ENCODE measurements around the gene CLEC18A.
"Not testable (repeated sequence)": the region's sequence is repeated elsewhere in the genome, so short reads cannot be mapped to it uniquely, and the experiment has no call there.

CLEC18A gene

DNA sequence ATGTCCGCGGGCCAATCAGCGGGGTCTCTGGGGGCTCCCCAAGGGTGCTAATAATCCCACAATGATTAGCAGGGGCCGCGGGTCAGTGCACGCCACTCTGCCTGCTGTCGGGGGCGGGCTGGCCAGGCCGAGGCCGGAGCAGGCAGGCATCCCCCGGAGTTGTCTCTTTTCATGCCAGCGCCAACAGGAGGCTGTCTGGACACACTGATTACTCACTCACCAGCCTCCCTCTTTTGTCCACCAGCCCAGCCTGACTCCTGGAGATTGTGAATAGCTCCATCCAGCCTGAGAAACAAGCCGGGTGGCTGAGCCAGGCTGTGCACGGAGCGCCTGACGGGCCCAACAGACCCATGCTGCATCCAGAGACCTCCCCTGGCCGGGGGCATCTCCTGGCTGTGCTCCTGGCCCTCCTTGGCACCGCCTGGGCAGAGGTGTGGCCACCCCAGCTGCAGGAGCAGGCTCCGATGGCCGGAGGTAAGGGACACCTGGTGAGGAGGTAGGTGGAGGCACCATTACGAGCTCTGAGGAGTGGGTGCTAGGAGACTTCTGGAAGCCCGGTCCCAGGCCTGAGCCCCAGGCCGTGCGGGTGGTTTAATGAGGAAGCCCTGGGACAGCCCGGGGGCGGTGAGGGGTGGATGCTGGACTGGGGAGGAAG lies at the start of gene CLEC18A:
TSS of gene CLEC18A (plus strand) at position 318 of the 655 bp plus-strand sequence. CDS start at position 351, 33 bp downstream.
- not testable (repeated sequence) for DNase-seq

DNA sequence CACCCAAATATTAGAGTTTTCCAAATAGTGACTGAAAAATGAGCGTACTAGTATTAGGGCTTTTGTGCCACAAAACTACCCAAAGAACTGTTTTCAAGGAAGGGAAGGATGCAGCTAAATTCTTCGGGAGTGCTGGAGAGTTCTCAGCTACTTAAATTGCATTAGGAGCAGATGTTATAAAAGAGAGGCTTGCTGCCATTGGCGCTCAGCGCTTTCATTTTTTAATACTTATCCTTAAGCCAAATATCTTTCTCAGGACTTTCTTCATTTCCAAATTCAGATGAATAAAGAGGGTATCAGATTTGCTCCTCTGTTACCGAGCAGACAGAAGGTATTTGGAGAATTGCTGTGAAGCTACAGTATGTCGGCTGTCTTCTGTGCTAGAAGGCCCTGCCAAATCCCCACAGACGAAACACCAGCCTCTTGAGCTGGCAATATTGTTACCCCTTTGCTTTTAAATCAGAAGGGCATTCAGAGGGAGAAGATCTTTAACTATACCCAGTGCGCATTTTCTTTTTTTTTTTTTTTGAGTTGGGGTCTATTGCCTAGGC lies 47.2 kb upstream of the CLEC18A start:
- DNase-seq: no peak

DNA sequence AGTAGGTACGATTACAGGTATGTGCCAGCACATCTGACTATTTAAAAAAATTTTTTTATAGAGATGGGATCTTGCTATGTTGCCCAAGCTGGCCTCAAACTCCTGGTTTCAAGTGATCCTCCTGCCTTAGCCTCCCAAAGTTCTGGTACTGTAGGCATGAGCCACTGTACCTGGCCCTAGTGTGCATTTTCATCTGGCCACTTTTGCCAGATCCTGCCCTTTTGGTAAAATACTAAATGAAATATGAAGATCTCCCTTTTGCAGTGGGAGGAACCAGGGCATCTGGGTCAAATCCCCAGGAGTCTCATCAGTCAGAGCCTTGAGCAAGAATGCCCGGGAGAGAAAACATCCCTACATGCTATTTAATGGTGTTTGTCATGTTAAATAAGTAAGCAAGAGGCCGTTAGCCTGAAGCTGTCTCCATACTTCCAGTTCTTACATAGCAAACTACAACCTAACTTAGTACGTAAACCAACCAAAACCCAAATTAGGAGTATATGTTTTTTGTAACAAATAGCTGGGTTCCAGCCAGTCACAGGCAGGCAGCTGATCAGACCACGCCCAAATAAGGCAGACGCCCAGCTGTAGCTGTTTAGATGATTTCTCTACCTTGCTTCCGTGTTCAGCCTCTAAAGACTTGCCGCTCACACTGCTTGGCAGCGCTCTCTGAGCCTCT lies 46.5 kb upstream of the CLEC18A start:
- DNase-seq: no peak

DNA sequence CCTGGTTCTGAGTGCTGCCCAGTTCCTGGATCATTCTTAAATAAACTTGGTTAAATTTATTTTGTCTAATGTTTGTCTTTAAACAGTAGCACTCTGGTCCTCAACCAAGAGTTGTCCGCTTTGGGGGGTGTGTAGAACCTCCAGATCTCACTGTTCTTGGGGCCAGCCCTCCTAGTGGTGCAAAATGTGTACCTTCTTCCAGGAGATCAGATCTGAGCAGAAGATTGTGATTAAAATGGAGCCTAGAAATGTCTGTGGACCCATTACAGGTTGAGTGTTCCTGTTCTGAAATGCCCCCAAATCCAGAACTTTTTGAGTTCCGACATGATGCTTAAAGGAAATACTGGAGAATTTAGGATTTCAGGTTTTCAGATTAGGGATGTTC lies 46.0 kb upstream of the CLEC18A start:
- DNase-seq: no peak

DNA sequence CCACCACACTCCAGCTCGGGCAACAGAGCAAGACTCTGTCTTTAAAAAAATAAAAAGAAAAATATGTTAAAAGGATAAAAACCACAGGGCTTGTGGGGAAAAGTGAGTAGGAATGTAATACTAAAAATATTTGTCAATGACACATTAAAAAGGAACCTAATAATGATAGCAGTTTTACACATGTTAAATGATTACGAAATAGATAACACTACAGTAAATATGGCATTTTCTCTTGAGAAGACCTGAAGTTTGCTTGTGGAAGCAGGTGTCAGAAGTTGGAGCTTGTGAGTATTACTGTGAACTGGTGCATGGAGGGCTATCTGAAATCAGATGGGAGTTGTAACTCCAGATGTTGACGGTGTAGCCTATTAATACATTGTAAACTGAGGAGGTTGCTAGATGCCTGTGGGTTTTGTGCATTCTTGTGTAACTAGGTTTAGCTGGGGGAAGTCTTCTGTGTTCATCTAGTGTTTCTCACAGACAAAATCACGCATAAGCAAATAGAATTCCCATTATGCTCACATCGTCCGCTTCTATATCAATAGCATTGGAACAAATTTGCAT lies 44.2 kb upstream of the CLEC18A start:
- no peak for DNase-seq

DNA sequence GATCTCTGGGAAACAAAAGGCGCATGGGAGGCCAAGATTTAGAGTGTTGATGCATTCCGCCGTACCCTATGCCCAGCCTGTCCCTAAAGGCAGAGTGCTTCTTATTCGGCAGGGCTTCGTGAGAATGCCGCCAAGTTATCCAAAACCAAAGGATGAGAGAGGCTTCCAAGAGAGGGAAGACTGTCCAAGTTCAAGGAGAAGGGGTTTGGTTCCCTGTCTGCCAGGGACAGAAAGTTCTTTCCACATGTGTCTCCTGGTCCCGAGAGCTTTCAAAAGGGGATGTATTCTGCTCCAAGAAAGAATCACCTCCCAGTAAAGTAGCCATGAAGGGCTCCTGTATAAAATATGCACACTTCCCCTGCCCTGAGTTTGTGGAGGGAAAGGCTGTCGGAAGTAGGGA lies 42.1 kb upstream of the CLEC18A start:
- no peak for DNase-seq

DNA sequence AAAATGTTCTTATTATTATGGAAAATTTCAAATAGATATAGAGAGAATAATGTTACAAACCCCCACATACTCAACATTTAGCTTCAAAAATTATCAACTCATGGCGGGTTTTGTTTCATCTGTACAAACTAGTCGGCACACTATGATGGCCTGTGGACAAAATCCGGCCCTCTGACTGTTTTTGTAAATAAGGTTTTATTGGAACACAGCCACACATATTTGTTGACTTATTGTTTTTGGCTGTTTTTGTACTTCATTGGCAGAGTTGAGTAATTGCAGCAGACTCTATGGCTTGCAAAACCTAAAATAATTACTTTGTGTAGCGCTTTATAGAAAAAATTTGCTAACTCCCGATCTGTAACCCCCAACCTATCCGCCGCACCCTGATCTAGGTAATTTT lies 41.4 kb upstream of the CLEC18A start:
- DNase-seq: no peak

DNA sequence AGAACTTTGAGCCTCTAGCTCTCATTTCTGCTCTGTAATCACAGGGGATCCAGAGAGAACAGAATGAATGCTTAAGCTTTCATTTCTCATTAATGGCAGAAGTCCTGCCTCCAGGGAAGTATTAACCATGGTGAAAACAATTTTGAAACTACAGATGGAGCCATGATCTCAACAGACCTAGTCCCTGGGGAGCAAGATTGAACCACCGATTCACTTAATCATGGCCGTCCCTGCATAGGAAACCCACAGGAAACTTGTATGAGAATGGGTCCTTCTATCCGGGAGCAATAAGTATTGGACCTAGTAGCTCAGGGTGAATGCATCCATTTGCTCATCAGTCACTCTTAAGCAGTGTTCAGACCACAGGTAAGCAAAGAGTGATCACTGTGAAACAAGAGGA lies 40.2 kb upstream of the CLEC18A start:
- DNase-seq: no peak

DNA sequence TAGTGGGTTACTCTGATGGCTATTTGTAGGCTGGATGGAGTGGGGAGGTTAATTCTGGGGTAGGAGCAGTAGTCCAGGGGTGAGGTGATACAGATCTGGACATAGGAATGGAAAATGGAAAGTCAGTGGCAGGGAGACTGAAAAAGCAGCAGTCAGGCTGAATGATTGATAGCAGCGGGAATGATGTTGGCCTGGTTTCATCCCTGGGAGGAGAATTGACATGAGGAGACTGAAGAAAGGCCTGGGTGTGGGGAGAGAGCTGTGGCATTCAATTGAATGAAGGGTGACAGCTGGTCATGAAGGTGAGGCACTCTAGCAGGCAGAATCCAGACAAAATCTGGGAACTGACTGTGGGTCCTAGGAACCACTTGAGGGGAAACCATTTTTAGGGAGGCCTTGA lies 34.7 kb upstream of the CLEC18A start:
- DNase-seq: no peak

DNA sequence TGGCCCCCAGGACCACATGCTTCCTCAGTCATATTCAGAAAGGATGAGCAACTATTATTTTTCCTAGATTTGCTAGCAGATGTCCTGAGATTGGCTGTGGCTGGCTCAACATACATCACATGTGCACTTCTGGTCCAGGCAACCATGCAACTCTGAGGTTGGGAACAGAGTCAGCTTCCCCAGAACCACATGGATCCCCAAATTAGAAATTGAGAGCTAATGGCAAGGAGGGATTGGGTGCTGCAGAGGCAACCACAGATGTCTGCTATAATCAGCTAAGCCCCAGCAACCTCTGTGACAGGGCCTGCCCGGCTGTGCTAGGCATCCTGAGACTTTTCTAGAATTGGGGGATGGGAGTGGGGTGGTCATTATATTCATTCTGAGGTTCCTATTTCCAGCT lies 33.8 kb upstream of the CLEC18A start:
- DNase-seq: no peak

DNA sequence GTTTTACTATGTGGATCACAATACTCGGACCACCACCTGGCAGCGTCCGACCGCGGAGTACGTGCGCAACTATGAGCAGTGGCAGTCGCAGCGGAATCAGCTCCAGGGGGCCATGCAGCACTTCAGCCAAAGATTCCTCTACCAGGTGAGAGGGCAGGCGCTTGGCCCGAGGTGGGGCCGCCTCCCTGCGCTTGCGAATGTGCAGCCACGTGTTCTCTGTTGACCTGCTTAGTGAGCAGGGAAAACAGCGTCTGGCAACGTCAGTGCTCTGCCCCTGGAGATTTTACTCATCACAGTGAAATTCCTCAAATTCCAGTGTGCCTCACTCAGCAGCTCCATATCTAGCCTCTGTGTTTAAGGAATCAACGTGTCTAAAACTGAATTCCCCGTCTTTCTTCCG lies 33.4 kb upstream of the CLEC18A start:
- peak; percentile 98 for DNase-seq

DNA sequence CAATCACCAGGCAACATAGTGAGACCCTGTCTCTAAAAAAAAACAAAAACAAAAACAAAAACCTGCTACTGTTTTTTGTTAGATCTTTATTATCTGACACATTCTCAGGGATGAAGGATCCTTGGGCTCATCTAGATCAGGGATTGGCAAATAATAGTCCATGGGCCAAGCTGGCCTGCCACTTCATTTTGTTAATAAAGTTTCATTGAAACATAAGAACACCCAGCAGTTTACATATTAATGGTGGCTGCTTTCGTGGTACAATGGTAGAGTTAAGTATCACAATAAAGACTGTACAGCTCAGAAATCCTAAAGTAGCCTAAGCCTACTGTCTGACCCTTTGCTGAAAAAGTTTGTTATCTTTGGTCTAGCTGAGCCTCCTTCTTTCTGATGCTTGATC lies 32.9 kb upstream of the CLEC18A start:
- DNase-seq: no peak

DNA sequence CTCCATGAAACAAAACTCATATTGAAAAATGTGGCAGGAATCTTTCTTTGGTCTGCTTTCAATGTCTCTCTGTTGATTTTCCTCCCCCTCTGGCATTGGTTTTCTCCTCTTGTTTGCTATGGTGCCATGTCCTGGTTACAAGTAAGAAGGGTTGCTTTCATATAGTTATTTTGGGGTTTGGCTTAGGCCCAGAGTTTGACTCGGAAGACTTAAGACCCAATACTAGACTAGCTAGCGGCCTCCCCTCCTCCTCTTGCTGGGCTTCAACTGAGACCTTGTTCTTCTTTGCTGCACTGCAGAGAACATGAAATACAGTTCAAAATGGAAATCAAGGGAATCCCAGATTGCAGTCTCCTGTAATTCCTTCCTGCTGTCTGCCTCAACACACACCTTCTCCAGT lies 30.0 kb upstream of the CLEC18A start:
- no peak for DNase-seq

DNA sequence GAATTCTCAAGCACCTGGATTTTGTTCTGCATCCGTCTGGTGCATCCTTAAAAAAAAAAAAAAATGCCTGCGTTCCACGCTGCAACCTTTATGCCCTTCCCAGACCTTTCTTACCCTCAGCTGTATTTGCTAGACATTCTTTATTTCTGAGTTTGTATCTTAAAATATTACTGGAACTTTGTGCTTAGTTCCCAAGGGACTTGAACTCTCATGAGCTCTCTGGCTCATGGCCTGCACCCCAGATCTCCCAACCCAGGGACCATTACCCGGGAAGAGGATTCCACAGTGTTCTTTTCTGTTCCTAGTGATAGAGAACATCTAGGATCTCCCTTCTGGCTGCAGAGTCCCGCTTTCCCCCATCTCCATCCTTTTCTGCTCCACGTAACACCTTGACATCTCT lies 28.9 kb upstream of the CLEC18A start:
- no peak for DNase-seq

DNA sequence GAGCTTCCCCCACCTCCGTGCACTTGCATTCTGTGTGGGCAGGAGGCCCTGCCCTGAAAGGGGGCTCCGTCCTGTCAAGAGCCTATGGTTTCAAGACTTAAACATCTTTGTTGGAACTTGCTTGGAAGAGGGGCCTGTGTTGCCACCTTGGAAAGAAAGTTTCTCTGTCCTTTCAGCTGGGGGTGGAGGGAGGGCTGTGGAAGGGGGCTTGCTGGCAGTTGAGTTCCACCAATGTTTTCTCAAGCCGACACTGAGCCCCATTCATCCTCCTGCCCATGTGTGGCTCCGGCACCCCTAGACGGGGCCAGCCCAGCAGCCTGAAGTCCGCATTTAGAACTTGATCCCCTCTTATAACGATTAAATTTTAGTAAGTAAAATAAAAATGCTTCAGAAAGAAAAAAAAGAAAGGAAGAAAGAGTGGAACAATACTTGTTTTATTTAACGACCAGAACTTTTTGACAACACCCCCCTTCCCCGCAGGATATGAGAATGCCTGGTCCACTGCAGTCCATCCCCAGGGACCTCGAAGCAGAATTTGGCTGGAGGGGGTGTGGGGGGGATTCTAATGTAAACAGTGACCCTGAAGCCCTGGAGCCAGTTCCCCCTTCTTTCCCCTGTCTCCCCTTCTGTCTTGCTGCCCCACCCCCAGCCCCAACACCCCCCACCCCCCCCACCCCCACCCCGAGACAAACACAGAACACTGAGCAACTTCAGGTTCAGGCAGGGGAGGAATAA lies 26.9 kb upstream of the CLEC18A start:
- no peak for DNase-seq

DNA sequence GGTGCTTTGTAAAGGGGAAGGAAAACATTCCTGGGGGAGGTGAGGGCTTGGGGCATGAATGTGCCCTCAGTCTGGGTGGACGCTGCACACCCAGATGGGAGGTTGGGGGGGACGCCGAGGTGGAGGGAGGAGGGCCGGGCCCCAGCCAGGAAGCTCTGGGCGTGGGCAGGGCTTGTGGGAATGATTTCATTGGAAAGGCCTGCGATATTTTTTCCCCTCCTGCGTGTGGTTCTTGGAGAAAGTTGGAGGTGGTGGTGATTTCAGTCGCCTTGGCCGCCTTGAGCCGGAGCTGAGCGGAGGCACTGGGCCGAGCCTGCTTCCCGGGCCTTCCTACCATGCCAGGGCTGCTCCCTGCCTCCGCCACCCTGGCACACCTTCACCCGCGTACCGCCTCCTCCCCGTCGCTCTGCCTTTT lies 26.4 kb upstream of the CLEC18A start:
- peak; percentile 85 for DNase-seq

DNA sequence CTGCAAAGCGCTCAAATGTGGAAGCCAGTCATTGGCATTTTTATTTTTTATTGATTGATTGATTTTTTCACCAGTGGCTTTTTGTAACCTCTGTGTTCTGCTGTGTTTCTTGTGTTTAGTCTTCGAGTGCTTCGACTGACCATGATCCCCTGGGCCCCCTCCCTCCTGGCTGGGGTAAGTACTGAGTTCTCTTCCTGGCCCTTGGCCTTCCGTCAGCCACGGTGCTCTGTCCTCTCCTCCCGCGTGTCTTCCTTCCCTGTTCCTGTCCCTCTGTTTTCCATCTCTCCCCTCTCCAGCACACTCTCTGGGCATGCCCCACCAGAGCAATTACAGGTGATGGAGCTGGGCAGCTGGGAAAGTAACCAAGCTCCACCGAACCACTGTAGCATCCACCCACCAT lies 25.8 kb upstream of the CLEC18A start:
- no peak for DNase-seq

DNA sequence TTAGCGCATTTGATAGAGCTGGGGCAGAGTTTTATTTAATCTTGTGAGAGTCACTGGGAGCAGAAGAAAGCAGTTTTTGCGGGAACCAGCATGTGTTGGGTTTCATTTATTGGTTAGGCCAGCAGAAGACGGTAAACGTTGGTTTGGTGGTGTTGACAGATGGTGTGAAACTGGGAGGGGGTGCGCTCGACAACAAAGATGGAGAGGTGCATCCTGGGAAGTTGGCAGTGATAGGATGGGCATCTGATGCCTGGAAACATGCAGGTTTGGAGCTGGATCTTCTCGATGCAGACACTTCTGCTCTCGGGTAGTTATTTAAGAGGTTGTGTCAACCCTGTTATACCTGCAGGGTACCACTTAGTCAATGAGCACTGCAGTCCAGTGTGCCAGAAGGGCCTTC lies 24.9 kb upstream of the CLEC18A start:
- DNase-seq: no peak

DNA sequence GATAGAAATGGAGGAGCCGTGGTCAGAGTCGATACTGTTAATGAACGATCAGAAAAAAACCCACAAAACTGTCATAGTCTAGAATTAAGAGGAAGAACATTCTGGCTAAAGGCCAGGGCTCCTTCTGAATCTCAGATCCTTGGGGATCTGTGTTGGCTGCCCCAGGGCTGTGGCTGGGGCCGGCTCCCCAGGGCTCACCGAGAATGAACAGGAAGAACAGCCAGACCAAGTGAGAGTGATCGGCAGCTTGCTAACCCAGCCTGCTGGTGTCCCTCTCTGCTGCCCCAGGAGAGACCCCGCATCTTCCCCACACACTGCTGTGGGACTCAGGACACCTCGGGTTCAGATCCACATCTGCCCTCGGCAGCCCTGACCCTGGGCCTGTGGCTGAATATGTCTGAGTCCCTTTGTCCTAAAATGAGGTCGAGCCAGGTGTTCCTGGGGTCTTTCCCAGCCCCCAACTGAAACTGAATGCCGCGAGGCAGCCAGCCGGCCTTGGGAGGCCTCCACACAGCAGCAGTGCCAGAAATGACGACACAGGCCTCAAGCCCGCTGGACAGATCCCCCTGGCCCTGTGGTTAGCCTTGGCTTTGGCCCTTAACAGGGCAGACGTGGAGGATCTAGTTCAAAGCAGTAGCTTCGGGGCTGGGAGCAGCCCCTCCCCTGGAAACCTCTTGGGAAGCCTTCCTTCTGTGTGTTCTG lies 23.9 kb upstream of the CLEC18A start:
- DNase-seq: peak; percentile 73

DNA sequence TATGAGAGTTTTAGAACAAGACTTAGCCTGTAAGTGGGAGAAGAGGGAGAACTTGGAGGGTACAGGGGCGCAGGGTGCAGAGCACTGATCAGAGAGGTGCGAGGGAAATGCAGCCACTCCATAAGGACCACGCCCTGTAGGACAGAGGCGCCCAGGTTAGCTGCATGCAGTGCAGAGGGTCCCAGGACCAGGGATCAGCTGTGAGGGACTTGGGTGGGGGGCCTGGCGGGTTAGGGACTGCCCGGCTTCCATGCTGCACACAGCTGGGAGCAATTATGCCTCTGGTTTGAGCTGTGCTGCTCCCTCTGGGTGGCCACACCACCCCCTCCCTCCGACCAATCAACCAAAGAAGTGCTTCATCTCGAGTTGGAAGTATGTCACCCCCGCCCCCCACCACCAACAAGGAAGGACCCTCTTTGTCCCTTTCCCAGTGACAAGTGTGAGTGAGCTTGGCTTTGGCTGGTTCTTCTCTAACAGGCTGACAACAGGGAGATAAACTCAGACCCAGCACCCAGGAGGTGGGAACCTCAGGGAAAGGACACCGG lies 22.2 kb upstream of the CLEC18A start:
- no peak for DNase-seq

DNA sequence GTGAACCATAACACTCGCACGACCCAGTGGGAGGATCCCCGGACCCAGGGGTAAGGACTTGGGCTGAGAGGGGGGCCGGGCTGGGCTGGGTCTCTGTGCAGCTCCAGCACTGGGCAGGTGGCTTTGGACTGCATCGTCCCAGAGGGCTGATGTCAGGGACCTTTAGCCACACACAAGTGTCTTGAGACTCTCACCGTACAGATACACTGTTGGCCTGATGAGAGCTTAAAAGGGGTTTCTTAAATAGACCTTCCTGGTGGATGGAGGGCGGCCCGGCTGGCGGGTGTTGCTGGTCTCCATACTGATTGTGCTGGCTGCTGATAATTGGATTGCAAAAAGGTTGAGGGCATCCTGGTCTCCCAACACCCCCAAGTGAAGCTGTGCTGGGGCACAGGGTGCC lies 21.7 kb upstream of the CLEC18A start:
- DNase-seq: no peak

DNA sequence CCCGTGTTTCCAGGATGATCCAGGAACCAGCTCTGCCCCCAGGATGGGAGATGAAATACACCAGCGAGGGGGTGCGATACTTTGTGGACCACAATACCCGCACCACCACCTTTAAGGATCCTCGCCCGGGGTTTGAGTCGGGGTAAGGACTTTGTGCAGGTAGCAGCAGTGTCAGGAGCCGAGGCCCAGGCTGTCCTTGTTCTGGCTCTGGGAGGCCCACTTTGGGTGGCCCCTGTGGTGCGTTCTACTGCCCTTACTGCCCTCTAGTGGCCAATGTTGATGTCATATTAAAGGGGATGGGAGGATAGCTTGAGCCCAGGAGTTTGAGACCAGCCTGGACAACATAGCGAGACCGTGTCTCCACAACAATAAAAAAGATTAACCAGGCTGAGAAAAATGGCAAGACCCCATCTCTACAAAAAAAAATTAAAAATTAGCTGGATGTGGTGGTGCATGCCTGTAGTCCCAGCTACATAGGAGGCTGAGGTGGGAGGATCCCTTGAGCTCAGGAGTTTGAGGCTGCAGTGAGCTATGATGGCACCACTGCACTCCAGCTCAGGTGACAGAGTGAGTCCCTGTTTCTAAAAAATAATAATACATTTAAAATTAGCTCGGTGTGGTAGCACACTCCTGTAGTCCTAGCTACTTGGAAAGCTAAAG lies 20.9 kb upstream of the CLEC18A start:
- peak; percentile 79 for DNase-seq
